Central memory CD8-positive, alpha-beta T cell (primary cell): ENCODE measurements around the gene INHBA.
A peak's percentile ranks its signal among the peaks of the same experiment; 100 is the strongest.

ENCODE experiments used
- ATAC-seq: fragments of 150-1000 bp; cut with Tn5 transposase; replicated peaks from 2 replicates; pipeline ENCODE4 v1.10.0; 2022; ENCODE audit warnings: mild to moderate bottlenecking, moderate FRiP score, moderate number of reproducible peaks; ENCODE audit not compliant: poor library complexity, severe bottlenecking; ENCODE audit errors: extremely low read depth
- DNase-seq, 2 donors: peaks; one replicate each; pipeline ENCODE4 v3.0.0; 2021; ENCODE audit warnings: low spot score in 2 of 2
- H3K27ac Mint-ChIP-seq: one replicate; pipeline ENCODE4 v1.8.0; 2022; ENCODE audit warnings: low read depth, mild to moderate bottlenecking, moderate library complexity, mixed read lengths
- H3K27me3 Mint-ChIP-seq: one replicate; pipeline ENCODE4 v1.8.0; 2022; ENCODE audit warnings: mixed read lengths
- H3K36me3 Mint-ChIP-seq: one replicate; pipeline ENCODE4 v1.8.0; 2022; ENCODE audit warnings: mild to moderate bottlenecking, moderate library complexity, mixed read lengths; ENCODE audit not compliant: insufficient read depth
- H3K4me1 Mint-ChIP-seq: one replicate; pipeline ENCODE4 v1.8.0; 2022; ENCODE audit warnings: mixed read lengths
- H3K4me3 Mint-ChIP-seq: one replicate; pipeline ENCODE4 v1.8.0; 2022; ENCODE audit warnings: mild to moderate bottlenecking, moderate library complexity, mixed read lengths
- H3K9me3 Mint-ChIP-seq: one replicate; pipeline ENCODE4 v1.8.0; 2022; ENCODE audit warnings: mixed read lengths

The INHBA gene

GRCh38 chr7:41702635-41703371, at the start of gene INHBA:
Gene INHBA, minus strand, starts transcription at chr7:41703090. Its CDS starts 2,716 bp downstream, at chr7:41700374.
- ATAC-seq (no peak), DNase-seq (no peak)
- peaks cover 47% of the 10 kb centered on the region for H3K27me3 Mint-ChIP-seq
- peaks cover 9% of the 10 kb centered on the region for H3K4me1 Mint-ChIP-seq
- H3K9me3 Mint-ChIP-seq = peaks cover 3% of the 10 kb centered on the region
- peaks cover 3% of the 10 kb centered on the region for H3K36me3 Mint-ChIP-seq
- H3K27ac Mint-ChIP-seq = no peak within 1 kb of the TSS
- peak within 1 kb of the TSS; percentile 23 for H3K4me3 Mint-ChIP-seq

GRCh38 chr7:41752615-41753014, 49.7 kb upstream of the INHBA start:
- H3K36me3 Mint-ChIP-seq = no peaks in the 10 kb centered on the region
- DNase-seq (no peak), ATAC-seq (no peak)
- H3K27ac Mint-ChIP-seq = no peak overlapping the region
- no peaks in the 10 kb centered on the region for H3K9me3 Mint-ChIP-seq
- no peak overlapping the region for H3K4me3 Mint-ChIP-seq
- H3K4me1 Mint-ChIP-seq = no peaks in the 10 kb centered on the region
- no peaks in the 10 kb centered on the region for H3K27me3 Mint-ChIP-seq

- H3K27ac Mint-ChIP-seq = no peak overlapping the region
- ATAC-seq (no peak), DNase-seq (no peak)
- no peaks in the 10 kb centered on the region for H3K9me3 Mint-ChIP-seq
- no peak overlapping the region for H3K4me3 Mint-ChIP-seq
- no peaks in the 10 kb centered on the region for H3K36me3 Mint-ChIP-seq
- H3K4me1 Mint-ChIP-seq = no peaks in the 10 kb centered on the region
- H3K27me3 Mint-ChIP-seq = no peaks in the 10 kb centered on the region
Measured at GRCh38 chr7:41750661-41751540, 48.0 kb upstream of the INHBA start.

DNA sequence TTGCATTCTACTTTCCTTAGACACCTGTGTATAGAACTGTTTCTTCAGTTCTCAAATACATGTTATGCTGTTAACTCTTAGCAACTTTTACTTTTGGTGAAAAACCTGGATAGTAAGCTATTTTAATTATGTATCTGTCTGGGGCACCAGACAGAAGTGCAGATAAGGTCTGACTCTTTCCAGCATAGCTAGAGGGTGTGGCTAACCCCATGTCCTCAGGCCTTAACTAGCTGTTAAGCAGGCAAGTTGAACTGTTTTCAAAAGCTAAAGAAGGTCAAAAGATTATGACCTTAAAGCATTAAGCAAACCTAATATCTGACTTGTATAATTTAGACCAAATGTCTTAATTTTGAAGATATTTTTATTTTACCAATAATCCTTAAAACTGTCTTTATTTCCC, 45.1 kb upstream of the INHBA start:
- Mint-ChIP-seq H3K27ac (no peak overlapping the region), H3K4me1 (no peaks in the 10 kb centered on the region), H3K9me3 (peaks cover 16% of the 10 kb centered on the region), H3K27me3 (no peaks in the 10 kb centered on the region), H3K4me3 (no peak overlapping the region), H3K36me3 (no peaks in the 10 kb centered on the region)
- ATAC-seq = no peak
- DNase-seq = no peak

DNA sequence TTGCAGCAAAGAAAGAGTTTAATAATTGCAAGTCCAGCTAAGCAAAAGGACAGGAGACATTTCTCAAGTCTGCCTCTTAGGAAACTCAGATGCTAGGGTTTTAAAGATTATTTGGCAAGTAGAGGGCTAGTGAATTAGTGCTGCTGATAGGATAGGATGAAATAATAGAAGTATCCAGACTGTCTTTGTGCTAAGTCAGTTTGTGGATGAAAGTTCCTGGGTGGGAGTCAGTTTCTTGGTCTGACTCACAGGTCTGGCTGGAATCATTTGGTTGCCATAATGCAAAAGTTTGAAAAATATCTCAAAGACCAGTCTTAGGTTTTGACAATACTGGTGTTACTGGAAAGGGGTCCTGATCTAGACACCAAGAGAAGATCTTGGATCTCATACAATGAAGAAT, 42.6 kb upstream of the INHBA start:
- peaks cover 25% of the 10 kb centered on the region for H3K9me3 Mint-ChIP-seq
- H3K27me3 Mint-ChIP-seq = no peaks in the 10 kb centered on the region
- no peak overlapping the region for H3K27ac Mint-ChIP-seq
- no peak overlapping the region for H3K4me3 Mint-ChIP-seq
- H3K36me3 Mint-ChIP-seq = no peaks in the 10 kb centered on the region
- H3K4me1 Mint-ChIP-seq = no peaks in the 10 kb centered on the region
- ATAC-seq (no peak), DNase-seq (no peak)

- no peak for ATAC-seq
- H3K4me3 Mint-ChIP-seq = no peak overlapping the region
- H3K9me3 Mint-ChIP-seq = peaks cover 25% of the 10 kb centered on the region
- H3K27me3 Mint-ChIP-seq = no peaks in the 10 kb centered on the region
- no peak overlapping the region for H3K27ac Mint-ChIP-seq
- no peak for DNase-seq
- no peaks in the 10 kb centered on the region for H3K4me1 Mint-ChIP-seq
- no peaks in the 10 kb centered on the region for H3K36me3 Mint-ChIP-seq
Measured at GRCh38 chr7:41744161-41744560, 41.3 kb upstream of the INHBA start.

DNA sequence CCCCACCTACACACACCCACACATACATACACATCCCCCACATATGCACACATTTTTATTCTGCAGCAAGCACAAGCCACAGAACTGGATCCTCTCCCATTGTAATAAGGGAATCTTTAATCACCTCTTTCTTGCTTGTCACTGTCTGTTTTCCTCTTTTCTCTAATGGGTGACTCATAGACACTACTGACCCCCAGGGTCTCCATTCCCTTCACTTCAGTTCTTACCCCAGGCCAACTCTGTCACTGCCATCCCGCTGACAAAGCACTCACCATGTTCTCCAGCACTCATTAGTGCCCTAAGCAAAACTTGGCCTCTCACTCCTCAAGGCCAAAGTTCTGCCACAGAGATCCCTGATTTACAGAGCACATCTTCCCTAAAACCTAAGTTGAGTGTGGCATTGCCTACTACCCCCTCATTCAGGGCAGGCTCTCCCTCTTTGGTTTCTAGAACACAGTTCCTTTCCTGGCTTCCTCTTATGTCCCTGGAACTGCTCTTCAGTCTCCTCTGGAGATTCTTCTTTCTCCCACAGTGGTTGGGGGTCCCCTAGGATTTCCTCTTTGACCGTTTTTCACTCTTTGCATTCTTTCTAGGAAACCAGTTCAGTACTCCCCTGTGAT, 39.6 kb upstream of the INHBA start:
- no peak overlapping the region for H3K4me3 Mint-ChIP-seq
- no peaks in the 10 kb centered on the region for H3K36me3 Mint-ChIP-seq
- DNase-seq = no peak
- peaks cover 25% of the 10 kb centered on the region for H3K9me3 Mint-ChIP-seq
- H3K4me1 Mint-ChIP-seq = no peaks in the 10 kb centered on the region
- H3K27me3 Mint-ChIP-seq = no peaks in the 10 kb centered on the region
- H3K27ac Mint-ChIP-seq = no peak overlapping the region
- ATAC-seq = no peak

DNA sequence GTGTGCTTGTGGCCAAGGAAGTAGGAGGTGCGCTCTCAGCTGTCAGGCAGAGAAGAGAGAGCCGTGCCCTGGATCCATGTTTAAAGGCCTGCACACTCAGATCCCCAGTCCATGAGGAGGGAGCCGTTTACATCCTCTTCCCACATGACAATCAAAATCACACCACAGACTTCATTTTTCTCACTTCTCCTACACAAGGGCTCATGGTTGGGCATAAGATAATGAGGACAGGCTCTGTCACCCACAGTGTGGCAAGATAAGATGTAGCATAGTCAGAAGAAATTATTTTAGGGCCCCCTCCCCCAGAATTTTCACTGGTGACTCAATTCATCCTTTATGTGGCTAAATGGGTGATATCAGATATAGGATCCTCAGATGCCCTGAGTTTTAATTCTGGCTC, 35.9 kb upstream of the INHBA start:
- Mint-ChIP-seq H3K36me3 (no peaks in the 10 kb centered on the region), H3K27me3 (no peaks in the 10 kb centered on the region), H3K9me3 (peaks cover 17% of the 10 kb centered on the region), H3K4me1 (no peaks in the 10 kb centered on the region), H3K4me3 (no peak overlapping the region), H3K27ac (no peak overlapping the region)
- ATAC-seq (no peak), DNase-seq (no peak)

DNA sequence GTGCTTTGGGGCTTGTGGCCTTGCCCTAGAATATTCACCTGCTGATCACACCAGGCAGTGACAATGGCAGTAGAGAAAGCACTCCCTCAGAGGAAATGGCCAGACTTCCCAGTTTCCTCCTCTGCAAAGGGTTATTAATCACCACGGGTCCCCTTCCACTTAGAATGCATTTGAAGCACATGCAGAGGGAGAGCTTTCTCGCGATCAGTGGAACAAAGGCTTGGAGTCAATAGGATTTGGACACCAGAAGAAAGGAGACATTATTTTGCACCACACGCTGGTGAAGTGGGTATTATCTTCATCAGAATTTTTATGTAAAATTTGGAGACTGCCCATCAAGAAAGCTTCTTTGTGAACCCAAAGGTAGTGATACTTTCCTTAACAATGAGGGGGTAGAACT, 35.4 kb upstream of the INHBA start:
- Mint-ChIP-seq H3K27ac (no peak overlapping the region), H3K27me3 (no peaks in the 10 kb centered on the region), H3K4me3 (no peak overlapping the region), H3K4me1 (no peaks in the 10 kb centered on the region), H3K9me3 (peaks cover 16% of the 10 kb centered on the region), H3K36me3 (no peaks in the 10 kb centered on the region)
- ATAC-seq (no peak), DNase-seq (no peak)

GRCh38 chr7:41735206-41735605, 32.3 kb upstream of the INHBA start:
- H3K9me3 Mint-ChIP-seq = peaks cover 12% of the 10 kb centered on the region
- DNase-seq (no peak), ATAC-seq (no peak)
- no peaks in the 10 kb centered on the region for H3K27me3 Mint-ChIP-seq
- H3K4me1 Mint-ChIP-seq = peaks cover 6% of the 10 kb centered on the region
- H3K27ac Mint-ChIP-seq = no peak overlapping the region
- no peak overlapping the region for H3K4me3 Mint-ChIP-seq
- no peaks in the 10 kb centered on the region for H3K36me3 Mint-ChIP-seq

GRCh38 chr7:41732843-41733306, 30.0 kb upstream of the INHBA start:
- Mint-ChIP-seq H3K9me3 (peaks cover 18% of the 10 kb centered on the region), H3K27ac (no peak overlapping the region), H3K4me1 (peaks cover 6% of the 10 kb centered on the region), H3K36me3 (no peaks in the 10 kb centered on the region), H3K27me3 (no peaks in the 10 kb centered on the region), H3K4me3 (no peak overlapping the region)
- DNase-seq (no peak), ATAC-seq (no peak)

- Mint-ChIP-seq H3K9me3 (peaks cover 18% of the 10 kb centered on the region), H3K27ac (no peak overlapping the region), H3K27me3 (no peaks in the 10 kb centered on the region), H3K4me3 (no peak overlapping the region), H3K4me1 (peaks cover 6% of the 10 kb centered on the region), H3K36me3 (no peaks in the 10 kb centered on the region)
- DNase-seq = no peak
- no peak for ATAC-seq
Measured at GRCh38 chr7:41732436-41732785, 29.5 kb upstream of the INHBA start.
